ENCODE data around the gene APLN.
A peak's percentile ranks its signal among the peaks of the same experiment; 100 is the strongest.

Gene APLN

DNA sequence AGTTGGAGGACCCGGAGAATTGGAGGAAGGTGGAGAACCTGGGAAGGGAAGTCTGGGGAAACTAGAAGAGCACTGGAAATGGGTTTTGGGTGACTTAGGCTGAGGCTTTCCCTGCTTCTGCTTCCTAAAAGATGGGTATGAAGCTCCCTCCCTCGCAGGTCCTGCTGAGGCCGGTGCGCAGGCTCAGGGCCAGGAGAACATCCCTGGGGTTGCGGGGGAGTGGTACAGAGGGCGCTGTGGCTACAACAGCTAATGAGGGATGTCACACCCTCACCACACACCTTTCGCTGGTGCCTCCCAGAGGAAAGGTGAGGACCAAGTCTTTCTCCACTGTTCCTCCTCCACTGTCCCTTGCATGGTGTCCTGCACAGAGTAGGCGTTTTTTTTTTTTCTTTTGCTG lies 15.8 kb downstream of the APLN start:
- DNase-seq, result no peak

DNA sequence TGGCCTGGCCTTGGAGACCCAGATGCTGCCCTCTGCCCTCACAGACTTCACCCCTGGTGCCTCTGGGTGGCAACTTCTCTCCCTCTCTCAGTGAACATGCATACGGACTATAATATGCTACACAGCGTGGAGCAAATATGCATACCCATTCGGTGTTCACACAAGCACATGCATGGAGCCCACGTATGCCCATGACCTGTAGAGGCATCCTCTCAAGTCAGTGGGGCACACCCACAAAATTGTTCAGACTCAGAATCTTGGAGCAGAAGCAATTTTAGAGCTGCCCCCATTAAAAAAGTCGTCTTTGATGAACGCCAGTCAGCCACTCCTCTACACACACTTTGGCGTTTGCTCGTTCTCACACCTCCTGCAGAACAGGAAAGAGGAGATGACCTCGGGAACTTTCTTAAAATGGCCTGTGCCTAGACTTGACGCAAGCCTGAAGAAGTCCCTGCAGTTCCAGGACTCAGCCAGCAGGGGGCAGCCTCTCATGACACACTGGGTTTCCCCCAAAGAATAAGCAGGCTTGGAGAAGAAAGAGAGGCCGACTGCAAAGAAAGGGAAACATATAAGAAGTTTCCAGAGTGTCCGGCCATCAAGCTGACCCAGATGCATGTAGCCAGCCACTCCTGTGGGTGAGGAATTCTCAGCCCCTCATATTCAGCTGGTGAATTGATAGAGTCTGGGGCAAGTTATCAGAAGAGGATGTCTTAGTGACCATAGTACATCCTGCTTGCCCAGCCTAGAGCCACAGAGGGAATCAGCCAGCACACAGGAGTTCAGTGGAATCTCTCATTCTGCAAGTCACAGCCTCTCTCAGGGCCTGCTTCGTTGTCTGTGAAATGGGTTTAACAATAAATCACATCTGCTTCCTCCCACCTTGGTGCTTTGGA lies 17.3 kb downstream of the APLN start:
- peak; percentile 4 for DNase-seq

DNA sequence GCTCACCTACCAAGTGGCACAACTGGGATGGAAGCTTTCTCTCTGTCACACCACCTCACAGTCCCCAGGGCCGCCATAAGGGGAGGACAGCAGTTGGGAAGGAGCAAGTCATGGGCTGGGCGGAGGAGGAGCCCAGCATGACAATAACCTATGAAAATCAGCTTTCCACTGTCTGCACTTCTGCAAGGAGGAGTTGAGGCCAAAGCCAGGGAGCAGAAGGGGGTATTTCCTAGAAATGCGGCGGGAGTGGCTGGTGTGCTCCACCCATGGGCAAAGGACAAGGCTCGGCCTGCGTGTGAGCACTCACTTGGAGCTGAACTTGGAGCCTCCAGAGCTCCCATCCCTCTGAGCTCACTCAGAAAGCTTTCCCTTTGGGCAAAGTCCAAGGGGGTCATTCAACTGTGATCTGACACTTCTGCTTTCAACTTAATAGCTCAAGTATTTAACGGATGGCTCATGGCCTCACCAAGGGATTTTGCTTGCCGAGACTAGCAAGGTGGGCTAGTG lies 18.5 kb downstream of the APLN start:
- DNase-seq, result no peak

DNA sequence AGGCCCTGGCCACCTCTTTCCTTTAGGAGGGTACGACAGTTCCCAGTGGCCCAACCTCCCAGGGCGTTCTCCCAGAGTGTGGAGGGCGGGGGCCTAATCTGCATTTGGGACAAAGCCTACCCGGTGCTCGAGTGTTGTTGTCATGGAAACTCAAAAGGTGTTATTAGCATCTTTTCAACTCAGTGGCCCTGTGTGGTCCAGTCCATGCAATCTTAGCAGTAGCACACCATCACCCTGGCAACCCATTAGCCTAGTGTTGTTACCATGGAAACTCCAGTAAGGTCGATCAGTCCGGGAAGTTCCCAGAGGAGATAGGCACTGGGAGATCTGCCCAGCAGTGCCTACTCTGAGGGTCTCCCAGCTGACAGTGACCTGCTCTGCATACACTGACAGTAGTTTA lies 20.2 kb downstream of the APLN start:
- no peak for DNase-seq

DNA sequence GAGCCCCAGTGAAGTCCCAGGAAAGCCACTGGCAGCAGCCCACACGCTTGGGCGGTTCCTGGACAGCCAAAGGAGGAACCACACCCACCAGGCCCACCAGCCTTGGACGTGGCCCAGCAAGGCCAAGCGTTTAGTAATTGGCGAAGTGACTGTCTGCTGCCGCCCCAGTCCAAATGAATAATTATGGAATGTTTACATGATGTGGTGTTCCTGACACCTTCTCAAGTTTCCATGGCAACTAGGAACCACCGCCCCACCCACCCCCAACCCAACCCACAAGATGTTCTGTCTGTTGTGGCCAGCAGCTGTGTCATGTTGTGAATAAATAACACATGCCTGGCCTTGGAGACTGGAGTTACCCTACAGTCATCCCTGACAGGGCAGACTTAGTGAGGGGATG lies 22.3 kb downstream of the APLN start:
- DNase-seq, result no peak

DNA sequence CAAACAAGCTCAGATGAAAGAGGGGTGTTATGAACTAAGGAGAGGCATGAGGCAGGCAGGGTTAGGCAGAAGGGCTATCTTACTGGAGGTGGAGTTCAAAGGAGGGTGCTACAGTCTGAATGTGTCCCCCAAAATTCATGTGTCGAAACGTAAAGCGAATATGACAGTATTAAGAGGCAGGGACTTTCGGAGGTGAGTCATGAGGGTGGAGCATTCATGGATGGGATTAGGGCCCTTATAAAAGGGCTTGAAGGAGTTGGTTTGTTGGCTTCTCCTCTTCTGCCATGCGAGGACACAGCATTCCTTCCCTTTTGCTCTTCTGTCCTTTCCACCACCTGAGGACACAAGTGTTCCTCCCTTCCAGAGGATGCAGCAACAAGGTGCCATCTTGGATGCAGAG lies 22.9 kb downstream of the APLN start:
- DNase-seq, result no peak

DNA sequence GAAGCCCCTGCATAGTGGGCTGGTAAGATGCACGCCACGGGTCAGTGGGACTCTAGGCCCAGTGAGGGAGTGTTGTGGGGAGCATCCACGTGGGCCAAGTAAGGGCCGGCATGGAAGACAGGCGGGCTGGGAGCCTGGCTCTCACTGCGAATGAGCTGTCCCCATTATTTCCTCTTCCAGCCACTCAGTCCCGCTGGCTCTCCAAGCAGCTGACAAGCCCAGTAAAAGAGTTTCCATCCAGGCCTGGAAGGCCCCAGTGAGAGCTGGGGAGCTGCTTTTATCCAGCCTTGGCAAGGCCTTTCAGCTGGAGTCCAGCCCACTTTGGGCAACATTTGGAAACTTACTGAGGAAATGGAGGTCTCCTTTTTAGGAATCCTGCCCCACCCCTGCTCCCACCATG lies 24.9 kb downstream of the APLN start:
- DNase-seq, result no peak

DNA sequence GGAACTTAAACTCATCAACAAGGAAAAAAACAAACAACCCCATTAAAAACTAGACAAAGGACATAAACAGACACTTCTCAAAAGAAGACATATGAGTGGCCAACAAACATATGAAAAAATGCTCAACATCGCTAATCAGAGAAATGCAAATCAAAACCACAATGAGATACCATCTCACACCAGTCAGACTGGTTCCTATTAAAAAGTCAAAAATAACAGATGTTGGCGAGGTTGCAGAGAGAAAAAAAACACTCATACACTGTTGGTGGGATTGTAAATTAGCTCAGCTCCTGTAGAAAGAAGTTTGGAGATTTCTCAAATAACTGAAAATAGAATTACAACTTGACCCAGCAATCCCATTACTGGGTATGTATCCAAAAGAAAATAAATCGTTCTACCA lies 28.7 kb downstream of the APLN start:
- DNase-seq, result no peak

DNA sequence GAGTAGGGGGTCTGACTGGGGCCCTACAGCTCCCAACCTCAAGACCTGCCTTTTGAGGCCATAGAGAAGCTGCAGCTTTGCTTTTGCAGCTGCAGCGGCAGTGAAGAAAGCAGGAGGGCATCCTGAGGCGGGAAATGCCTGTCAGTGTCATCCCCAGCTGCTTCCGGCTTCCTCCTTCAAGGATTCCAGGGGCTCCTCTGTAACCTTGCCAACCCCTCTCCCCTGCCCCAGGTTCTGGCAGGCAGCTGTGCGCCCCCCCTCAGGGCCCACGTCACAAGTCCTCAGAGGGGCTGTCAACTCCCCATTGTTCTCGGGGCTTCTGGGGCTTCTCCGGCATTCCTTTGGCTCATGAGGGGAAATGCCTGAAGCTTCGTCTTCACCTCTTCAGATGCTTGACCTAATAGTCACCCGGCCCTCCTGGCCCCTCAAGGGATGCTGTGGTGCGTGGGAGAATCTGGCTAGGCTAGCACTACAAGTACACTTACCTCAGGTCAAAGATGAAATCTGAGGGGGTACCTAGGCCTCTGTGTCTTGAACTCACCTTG lies 31.9 kb downstream of the APLN start:
- no peak for DNase-seq

DNA sequence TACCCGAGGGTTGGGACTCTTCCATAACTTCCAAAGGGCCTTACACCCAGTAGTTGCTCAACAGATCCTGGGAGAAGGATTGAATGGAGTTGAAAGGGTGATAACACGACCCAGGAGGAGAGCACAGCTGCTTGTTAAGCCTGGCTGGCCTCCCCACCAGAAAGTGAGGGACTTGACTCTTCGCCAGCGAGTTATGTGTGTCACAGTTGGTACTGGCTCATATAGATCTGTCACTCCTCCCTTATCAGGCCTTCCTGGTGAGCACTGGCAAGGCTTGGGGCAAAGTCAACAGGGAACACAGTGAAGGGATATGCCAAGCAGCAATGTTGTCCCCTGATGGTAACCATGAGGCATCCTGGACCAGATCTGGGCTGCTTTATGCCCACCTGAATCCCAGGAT lies 35.8 kb downstream of the APLN start:
- no peak for DNase-seq

DNA sequence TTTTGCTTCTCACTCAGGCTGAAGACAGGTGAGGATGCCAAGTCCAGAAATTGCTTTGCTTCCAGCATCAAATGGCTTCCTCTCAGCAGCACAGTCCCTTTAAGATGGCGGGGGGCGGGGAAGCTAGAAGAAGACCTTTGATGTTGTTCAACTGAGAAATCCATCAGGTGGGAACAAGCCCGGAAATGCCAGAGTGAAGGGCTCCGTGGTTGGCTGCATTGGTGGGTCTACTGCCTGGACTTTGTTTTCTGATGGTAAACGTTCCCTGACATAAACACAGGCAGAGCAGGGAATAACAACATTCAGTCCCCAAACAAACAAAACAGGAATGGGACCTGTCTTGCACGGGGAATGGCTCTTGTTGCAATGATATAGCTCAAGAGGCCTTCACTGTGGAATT lies 37.3 kb downstream of the APLN start:
- no peak for DNase-seq

DNA sequence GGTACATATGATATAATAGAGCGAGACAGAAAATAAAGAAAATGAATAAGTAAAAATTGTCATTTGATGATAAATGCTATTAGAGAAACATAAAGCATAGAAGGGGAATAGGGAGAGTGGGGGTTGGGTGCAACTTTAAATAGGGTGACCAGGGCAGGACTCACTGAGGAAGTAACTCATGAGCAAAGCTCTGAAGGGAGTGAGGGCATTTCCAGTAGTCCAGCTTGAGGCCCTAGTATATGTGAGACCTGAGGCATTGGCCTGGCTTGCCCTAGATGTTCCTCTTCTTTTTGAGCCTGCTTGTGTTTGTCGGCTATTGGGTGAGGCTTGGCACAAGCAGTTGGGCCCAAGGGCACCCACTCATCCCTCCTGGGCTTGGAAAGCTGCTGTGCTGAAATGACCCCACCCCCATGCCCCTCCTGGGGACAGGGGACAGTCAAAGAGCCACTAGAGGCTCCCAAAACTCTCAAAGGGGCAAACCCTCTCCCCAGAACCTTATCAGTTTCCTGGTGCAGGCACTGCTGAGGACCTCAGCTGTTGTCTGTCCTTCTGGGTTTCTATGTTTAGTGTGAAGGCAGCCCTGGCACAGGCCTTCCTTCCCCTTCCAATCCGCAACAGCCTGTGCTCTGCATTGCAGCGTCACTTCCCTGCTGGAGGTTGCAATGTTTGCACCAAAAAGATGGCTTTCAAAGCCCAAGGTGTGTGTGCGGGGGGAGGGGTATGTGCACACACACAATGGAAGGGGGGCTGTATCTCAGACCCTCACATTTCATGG lies 40.1 kb downstream of the APLN start:
- DNase-seq, result no peak

DNA sequence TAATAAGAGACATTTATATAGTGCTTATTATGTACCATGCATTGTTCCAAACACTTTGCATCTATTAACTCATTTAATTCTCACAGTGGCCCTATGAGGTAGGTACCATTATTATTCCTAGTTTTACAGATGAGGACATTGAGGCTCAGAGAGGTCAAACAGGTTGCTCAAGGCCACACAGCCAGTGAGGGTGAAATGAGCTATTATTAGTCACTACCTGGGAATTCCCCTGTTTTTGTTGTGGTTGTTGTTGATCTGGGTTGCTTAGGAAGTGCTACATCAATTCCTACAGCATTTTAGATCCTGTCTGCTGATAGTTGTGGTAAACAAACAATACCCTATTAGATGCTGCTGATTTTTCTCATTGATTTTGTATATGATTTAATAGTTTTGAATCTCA lies 41.2 kb downstream of the APLN start:
- DNase-seq, result no peak

DNA sequence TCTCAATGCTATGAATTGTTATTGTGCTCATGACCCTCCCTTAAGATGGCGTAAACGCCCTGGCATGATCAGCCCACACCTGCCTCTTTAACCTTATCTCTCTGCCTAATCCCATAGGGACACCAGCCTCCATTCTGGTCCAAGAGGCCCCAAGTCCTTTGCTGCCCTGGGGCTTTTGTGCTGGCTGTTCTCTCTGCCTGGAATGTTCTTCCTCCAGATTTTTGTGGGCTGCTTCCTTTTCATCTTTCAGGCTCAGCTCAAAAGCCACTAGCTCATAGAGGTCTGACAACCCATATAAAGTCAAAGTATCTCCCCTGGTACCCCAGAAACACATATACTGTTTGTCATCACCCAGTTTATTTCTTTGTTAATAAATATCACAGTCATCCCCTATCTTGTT lies 42.4 kb downstream of the APLN start:
- DNase-seq, result no peak

DNA sequence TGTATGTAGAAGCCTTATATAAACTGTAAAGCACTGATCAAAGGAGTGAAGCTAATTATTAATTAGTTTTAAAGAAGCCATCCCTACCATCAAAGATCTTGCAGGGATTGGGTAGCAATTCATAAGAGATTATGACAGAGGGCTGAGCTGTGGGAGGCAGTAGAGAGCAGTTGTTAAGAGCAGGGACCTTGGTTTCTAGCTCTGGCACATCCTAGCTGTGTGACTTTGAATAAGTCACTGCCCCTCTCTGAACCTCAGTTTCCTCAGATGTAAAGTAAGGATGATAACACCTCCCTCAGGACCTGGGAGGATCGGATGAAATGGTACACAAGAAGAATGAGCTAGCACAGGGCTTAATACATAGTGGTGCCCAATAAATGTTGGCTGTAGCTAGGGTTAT lies 45.4 kb downstream of the APLN start:
- no peak for DNase-seq

DNA sequence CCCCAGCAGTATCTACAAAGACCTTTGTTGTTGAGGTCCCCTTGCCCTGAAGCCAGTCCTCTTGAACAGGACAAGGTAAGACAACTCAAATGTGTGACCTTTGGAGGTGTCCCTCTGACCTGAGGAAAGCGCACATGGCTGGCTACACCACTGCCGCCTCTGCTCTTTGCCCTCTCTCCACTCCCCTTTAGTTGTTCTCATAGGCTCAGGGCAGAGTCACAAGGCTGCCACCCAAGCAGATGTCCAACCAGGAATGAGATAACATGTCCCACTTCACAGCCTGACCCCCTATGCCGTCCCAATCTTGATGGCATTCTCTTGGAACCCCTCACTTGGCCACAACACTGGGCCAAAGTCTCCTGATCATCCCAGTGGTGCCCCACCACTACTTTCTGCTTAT lies 46.3 kb downstream of the APLN start:
- no peak for DNase-seq

DNA sequence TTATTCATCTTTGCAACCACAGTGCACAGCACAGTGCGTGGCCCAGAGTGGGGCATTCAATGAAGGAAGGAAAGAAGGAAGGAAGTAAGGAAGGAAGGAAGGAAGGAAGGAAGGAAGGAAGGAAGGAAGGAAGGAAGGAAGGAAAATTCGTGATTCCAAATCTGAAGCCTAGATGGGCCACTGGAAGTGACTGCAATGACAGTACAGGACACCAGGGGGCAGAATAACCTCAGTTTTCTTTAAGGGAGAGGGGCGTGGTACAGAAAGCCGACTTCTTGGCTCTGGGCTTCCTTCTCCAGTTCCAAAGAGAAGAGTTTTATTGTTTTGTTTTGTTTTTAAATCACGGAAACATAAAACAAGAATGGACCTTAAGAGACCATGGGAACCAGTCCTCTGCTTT lies 47.8 kb downstream of the APLN start:
- DNase-seq, result peak; percentile 2

DNA sequence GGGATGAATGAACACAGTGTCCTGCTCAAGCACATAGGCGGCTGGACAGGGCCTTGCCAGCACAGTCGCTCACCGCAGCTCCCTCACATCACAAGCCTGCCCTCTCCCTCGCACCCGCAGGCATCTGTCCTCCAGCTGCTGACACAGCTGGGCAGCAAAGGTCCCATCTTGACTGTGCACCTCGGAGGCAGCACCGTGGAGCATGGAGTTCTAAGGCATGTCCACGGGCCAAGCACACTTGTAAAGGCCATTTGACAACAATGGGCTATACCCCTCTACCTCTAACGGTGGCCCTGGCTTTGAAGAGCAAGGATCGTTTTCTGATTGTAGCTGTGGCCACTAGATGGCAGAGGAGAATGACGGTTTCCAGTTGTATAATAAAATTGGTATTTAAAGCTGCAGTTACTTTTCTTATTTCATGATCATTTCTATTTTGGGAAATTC lies 53.8 kb downstream of the APLN start:
- no peak for DNase-seq

DNA sequence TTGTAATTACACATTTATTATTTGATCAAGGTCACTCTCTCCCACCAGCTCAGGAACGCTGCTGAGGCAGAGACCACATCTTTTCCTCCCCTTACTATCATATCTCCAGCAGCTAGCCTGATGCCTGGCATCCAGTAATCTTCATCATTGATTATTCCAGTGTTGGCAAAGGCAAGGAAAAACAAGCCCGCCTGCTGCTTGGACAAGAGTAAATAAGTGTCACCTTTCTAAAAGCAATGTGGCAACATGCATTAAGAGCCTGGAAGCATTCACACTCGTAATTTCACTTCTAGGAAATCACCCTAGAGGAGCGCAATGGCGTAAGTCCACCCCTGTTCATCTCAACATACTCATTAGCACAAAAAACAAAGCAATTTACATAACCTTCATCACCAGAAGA lies 54.8 kb downstream of the APLN start:
- no peak for DNase-seq

DNA sequence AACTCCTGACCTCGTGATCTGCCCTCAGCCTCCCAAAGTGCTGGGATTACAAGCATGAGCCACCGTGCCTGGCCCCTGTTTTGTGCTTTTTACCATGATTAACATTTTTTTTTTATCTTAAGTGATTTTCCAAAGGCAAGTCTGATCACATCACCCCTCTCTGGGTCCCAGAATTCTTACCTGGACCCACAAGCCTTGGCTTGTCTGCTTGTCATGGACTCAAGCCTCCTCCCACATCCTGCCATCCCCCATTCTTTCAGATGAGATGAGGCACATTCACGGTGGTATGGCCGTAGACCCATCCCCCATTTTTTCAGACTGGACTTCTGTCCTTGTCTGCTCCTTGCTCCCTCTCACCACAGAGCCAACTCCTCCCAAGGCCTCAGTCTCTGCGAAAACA lies 55.3 kb downstream of the APLN start:
- no peak for DNase-seq

DNA sequence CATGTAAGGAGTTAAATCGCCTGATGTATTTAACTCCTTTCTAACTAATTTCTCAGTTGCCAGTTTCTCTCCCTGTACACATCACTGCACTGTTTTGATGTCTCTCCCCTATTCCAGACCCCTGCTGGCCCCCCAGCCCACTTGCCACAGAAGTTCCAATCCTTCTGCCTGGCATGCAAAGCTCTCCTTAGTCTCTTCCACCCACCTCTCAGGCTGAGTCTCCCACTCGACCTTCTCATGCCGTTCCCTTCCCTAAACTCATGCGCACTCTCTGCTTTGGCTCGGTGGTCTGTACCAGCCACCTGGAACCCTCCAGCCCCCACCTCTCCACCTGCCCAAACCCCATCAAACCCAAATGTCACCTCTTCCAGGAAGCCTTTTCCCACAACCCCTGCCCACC lies 56.9 kb downstream of the APLN start:
- no peak for DNase-seq

DNA sequence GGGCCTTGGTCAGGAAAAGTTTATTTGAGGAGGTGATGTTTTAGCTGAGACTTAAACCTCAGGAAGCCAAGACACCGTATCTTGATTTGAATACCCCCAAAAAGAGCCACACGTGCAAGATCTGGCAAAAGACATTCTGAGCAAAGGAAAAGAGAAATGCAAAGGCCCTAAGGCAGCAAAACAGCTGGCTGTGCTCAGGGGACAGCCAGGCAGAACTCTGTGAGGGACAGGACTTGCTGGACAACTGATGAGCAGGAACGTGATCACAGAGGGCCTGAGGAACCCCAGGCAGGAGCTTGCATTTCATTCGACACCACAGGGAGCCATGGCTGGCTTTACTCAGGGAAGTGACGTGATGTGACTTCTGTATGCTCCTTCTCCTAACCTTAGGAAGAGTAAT lies 58.7 kb downstream of the APLN start:
- no peak for DNase-seq
